Activated CD8-positive, alpha-beta memory T cell treated with anti-CD3 and anti-CD28 coated beads, Interleukin-2, amount 50 U/mL, for 4 hours (primary cell): ENCODE data around the gene OR1J1.

Experiments used
- DNase-seq: peaks from one replicate; pipeline ENCODE4 v3.0.0-alpha.2; 2020

Gene OR1J1

DNA sequence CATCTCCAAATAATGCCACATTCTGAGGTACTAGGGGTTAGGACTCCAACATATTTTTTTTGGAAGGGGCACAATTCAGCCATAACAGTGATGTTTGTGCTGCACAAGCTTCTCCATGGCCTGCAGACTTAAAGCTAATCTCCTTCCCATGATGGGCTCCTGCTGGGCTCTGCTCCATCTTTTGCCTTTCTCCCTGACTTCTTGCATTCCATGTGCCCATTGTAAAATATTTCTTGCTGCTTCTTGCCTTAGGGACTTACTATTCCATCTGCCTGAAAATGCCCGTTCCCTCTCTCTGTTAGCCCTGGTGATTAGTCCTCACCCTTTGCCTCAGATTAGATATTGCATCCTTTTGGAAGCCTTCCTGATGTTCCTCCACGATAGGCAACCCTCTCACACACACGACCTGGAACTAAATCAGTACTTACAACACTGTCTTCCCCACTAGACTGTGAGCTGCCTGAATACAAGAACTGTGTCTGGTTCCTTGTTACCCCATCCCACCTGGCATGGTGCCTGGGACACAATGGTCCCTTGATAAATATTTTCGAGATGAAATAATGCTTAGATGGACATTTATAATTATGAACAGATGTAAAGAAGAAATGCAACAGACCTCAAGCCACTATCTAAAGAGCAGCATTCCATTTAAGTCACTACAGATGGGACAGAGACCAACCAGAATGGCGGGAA, 33.5 kb downstream of the OR1J1 start:
- no peak for DNase-seq

DNA sequence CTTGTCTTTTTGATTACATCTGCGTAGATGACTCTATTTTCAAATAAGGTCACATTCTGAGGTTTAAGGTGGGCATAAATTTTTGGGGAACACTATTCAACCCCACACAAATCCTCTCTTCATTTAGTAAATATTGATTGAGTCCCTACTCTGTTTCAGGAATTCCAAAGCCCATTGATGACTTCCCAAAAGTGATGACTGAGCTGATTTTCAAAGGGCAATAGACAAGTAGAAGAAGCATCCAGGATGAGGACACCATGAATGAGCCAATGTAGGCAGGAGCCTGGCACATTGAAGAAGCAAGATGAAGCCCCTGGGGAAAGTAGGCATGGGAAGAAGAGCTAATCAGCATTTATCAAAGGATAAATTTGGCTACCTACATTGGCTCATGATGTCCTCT, 35.2 kb downstream of the OR1J1 start:
- DNase-seq = no peak
